Aorta (tissue), 5 donors: Measurements from ENCODE around the gene GMDS. TPM values are rescaled to one million over a fixed set of nuclear protein-coding genes. Genes with fewer than 3 reads are reported as not detected.

ENCODE experiments used
- ATAC-seq: fragments of 200-7000 bp; cut with Tn5 transposase; one replicate; pipeline ENCODE4 v1.9.1; 2022; ENCODE audit warnings: moderate library complexity; ENCODE audit not compliant: low FRiP score
- DNase-seq, 2 donors: peaks; one replicate each; pipeline ENCODE4 v3.0.0-alpha.2; 2020
- H3K27ac ChIP-seq, 2 donors: one replicate each; pipeline ENCODE4 v1.5.1; 2013; ENCODE audit warnings: low read length in 2 of 2, mild to moderate bottlenecking in 2 of 2, moderate library complexity in 2 of 2, control low read depth in 1 of 2, inconsistent platforms in 1 of 2, low read depth in 1 of 2
- H3K27me3 ChIP-seq, 2 donors: one replicate each; pipeline ENCODE4 v1.6.1; 2013; ENCODE audit warnings: control low read depth in 1 of 2, low read length in 1 of 2, mild to moderate bottlenecking in 1 of 2, moderate library complexity in 1 of 2; ENCODE audit not compliant: insufficient read depth in 2 of 2, control insufficient read depth in 1 of 2
- H3K36me3 ChIP-seq, 2 donors: one replicate each; pipeline ENCODE4 v1.6.1; 2013; ENCODE audit warnings: control low read depth in 1 of 2, low read length in 1 of 2, mild to moderate bottlenecking in 1 of 2; ENCODE audit not compliant: insufficient read depth in 2 of 2, control insufficient read depth in 1 of 2
- H3K4me1 ChIP-seq, 2 donors: one replicate each; pipeline ENCODE4 v1.6.1; 2013; ENCODE audit warnings: low read length in 2 of 2, control low read depth in 1 of 2, mild to moderate bottlenecking in 1 of 2, moderate library complexity in 1 of 2; ENCODE audit not compliant: insufficient read depth in 2 of 2, control insufficient read depth in 1 of 2
- H3K4me3 ChIP-seq, 2 donors: one replicate each; pipeline ENCODE4 v1.5.1; 2013; ENCODE audit warnings: low read length in 2 of 2, control low read depth in 1 of 2, mild to moderate bottlenecking in 1 of 2
- H3K9me3 ChIP-seq: one replicate; pipeline ENCODE4 v1.6.1; 2013; ENCODE audit warnings: mild to moderate bottlenecking, low read length; ENCODE audit not compliant: control insufficient read depth
- WGBS, 2 donors: extraction: QIAGEN DNeasy Blood & Tissue Kit; methylation state at CpG; one replicate each; pipeline ENCODE4 v1.1.7; 2013; 5-methylcytosine and 5-hydroxymethylcytosine counted together
- intact Hi-C, 2 donors: fragments of 100-400 bp; cut with DNase I; formaldehyde crosslinking; loops; one replicate each; pipeline versions ENCODE4 v1.14.2 to v1.15.0; 2022
- polyA plus RNA-seq, 2 donors: library from polyadenylated mRNA; stranded (reverse); fragments of 200-250 nt; gene quantifications; one replicate each; pipeline ENCODE4 v1.2.3, GENCODE V29; 2013
- total RNA-seq, 2 donors: library from RNA; stranded (reverse); fragmentation: NEBNext Ultra II Directional; extraction: Animal tissue kit (Norgen Biotek cat#: 25700); gene quantifications; one replicate each; pipeline ENCODE4 v1.2.1, GENCODE V29; 2021
- donor health status: healthy with polysubstance abuse.
- donor health status: Bipolar disorder and iron deficiency.
- donor health status: DM: no; HTN: no; CAD: no.
- donor health status: DM: no; HTN: no; CAD: no.
- donor health status: DM: yes; HTN: yes; CAD: no.

The GMDS gene
- total and polyA plus RNA-seq, 4 donors, result 66.1 to 138 (median 84.9) TPM

DNA sequence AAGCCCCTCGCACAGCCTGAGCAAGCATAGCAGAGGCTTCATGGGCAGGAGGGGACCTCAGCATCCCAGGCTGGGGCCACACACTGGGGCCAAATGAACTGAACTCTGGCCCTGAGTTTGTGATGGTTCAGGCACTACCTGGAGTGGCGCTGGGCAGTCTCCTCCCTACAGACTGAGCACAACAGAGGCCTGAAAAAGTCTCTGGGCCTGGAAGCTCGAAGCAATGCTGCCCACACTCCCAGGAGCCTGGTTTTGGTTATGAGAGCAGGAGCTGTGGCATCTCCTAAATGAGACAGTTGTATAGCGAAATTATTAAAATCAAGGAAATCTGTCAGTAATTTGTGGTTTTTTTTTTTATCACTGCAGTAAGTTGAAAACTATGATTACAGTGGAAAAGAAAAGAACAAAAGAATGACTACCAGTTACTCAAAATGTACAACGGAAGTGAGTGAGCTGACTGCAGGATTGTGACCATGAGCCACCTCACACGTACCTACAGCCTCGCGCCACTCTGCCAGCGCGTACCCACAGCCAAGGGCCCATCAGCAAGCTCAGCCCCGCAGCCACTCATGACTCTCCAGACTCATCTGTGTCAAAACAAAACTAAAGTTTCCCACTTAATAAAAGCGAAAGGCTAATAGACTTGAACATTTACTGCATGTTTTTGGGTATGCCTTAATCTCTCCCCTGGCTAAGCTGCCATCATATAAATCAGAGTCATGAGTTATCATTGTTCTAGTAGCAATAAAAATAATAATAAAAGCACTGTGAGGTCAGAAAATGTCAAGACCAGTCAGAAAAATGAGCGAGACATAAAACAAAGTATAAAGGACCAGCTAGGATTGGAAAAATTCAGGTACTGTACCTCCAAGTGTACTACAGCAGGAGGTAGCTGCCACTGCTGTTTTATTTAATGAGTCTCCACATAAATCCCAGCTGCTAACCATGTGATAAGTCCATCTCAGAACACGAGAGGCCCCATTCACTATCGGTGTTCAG is 458.7 kb downstream of the GMDS start:
- H3K9me3 ChIP-seq, result no peaks in the 10 kb centered on the region
- 71 to 84% methylated on average over 15 of the region's 15 CpGs for WGBS, 2 donors
- no peaks in the 10 kb centered on the region for H3K27me3 ChIP-seq
- ATAC-seq, result no peak
- peaks cover 0 to 3% of the 10 kb centered on the region in 2 donors for H3K4me1 ChIP-seq
- intact Hi-C loops, result no loop called here
- no peak overlapping the region for H3K4me3 ChIP-seq
- H3K27ac ChIP-seq, result no peak overlapping the region
- H3K36me3 ChIP-seq, result no peaks in the 10 kb centered on the region
- DNase-seq, result no peak

DNA sequence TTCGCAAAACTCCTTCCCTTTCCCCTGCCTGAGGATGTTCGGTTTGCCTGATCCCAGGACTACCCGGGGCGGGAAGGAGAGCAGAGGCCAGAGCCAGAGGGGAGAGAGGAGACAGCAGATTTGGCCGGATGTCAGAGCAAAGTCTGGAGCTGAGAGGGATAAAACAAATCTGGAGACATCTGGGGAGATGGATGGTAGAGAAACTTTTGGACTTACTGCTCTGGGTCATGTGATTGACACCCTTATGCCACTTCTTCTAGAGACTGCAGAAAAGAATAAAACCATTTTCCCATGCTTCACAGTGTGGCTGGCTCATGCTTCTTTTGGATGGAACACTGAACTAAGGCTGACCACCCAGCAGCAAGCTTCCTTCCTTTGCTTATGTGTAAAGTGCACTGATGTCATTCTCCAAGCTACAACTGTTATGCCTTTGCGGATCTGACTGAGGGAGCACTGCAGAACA is 461.0 kb downstream of the GMDS start:
- Histone ChIP-seq H3K36me3 (no peaks in the 10 kb centered on the region), H3K27me3 (no peaks in the 10 kb centered on the region), H3K4me3 (no peak overlapping the region), H3K9me3 (no peaks in the 10 kb centered on the region), H3K4me1 (peaks cover 0 to 3% of the 10 kb centered on the region in 2 donors), H3K27ac (no peak overlapping the region)
- DNase-seq (no peak), ATAC-seq (peak; percentile 62)
- WGBS, 2 donors, result 17 to 24% methylated on average over 5 to 6 of the region's 6 CpGs
- intact Hi-C loops, result no loop called here

DNA sequence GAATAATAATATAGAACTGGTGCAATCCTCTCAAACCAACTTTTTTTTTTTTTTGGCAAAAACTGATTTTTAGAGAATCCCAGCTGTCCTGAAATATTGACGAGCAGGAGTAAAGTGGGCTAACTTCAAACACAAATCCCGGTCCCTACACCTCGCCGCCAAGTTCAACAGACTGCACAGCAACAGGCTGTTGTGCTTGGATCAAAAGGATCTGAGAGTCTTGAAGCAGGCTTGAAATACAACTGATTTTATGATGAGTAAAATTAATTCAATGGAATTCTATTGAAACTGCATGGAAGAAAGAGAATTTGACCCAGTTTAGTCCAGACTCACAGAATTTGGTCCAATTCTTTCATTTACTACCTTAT is 463.6 kb downstream of the GMDS start:
- no peak for ATAC-seq
- Histone ChIP-seq H3K4me1 (no peaks in the 10 kb centered on the region), H3K27ac (no peak overlapping the region), H3K9me3 (no peaks in the 10 kb centered on the region), H3K36me3 (no peaks in the 10 kb centered on the region), H3K4me3 (no peak overlapping the region), H3K27me3 (no peaks in the 10 kb centered on the region)
- 9 to 18% methylated on average over 4 of the region's 4 CpGs for WGBS, 2 donors
- intact Hi-C loops, result no loop called here
- DNase-seq, result no peak

DNA sequence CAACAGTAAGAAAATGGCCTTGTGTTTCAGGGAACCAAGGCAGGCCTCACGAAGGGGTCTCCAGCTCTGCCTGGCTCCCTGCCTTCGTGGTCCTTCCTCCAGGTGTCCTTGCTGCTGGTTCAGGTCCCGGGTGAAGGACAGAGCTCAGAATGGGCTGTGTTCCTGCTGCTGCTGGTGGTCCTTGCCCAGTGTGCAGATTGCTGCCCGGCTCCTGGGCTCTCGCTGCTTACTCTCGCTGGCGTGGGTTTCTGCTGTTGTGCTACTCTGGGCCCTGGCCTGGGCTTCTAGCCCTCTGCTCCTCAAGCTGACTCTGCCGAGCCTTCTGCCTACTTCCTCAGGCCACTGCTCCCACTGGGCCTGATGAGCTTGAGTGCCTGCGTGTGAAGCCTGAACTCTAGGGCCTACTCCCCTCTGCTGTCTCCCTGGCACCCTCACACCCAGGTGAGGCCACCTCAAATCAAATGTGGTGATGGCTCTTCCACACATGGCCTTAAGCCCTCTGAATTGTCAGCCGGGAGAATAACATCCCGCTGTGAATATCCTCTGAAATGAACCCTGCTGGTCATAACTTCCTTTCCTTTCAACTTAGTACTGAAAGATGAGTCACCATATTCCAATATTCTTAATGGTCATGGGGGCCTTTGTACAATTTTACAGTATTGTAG is 464.1 kb downstream of the GMDS start:
- WGBS, 2 donors, result 44 to 59% methylated on average over 11 of the region's 11 CpGs
- H3K36me3 ChIP-seq, result no peaks in the 10 kb centered on the region
- no peaks in the 10 kb centered on the region for H3K4me1 ChIP-seq
- H3K27ac ChIP-seq, result peak overlapping the region; percentile 3 to 57
- H3K9me3 ChIP-seq, result no peaks in the 10 kb centered on the region
- intact Hi-C loops, result no loop called here
- DNase-seq (no peak), ATAC-seq (no peak)
- no peak overlapping the region for H3K4me3 ChIP-seq
- no peaks in the 10 kb centered on the region for H3K27me3 ChIP-seq

DNA sequence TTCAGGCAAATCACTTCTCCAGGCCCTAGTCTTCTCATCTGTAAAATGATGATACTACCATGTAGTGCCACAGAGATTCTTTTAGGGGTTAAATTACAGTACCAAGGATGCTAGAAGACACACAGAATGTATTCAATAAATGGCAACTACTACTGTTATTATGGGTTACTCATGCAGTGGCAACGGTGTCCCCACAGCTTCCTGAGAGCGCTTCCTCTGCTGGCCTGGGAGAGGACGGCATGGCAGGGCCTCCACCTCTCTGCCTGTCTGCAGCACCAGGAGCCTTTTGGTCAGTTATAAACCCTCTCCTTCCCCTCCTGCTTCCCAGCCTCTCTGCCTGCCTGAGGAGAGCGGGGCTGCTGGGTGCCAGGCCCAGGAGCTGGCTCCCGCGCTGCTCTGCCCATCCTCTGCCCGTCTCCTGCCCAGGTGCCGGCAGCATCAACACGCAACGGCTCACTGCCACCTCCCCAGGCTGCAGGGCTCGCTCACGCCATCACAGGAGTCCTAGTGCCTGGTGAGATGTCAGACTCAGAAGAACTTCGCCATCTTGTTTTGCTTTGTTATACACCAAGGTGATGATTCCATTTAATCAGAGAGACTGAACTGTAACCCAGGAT is 465.0 kb downstream of the GMDS start:
- Histone ChIP-seq H3K27me3 (no peaks in the 10 kb centered on the region), H3K9me3 (no peaks in the 10 kb centered on the region), H3K36me3 (no peaks in the 10 kb centered on the region), H3K4me3 (no peak overlapping the region), H3K27ac (no peak overlapping the region), H3K4me1 (no peaks in the 10 kb centered on the region)
- intact Hi-C loops, result no loop called here
- 95 to 96% methylated on average over 13 of the region's 13 CpGs for WGBS, 2 donors
- DNase-seq, result no peak
- no peak for ATAC-seq

DNA sequence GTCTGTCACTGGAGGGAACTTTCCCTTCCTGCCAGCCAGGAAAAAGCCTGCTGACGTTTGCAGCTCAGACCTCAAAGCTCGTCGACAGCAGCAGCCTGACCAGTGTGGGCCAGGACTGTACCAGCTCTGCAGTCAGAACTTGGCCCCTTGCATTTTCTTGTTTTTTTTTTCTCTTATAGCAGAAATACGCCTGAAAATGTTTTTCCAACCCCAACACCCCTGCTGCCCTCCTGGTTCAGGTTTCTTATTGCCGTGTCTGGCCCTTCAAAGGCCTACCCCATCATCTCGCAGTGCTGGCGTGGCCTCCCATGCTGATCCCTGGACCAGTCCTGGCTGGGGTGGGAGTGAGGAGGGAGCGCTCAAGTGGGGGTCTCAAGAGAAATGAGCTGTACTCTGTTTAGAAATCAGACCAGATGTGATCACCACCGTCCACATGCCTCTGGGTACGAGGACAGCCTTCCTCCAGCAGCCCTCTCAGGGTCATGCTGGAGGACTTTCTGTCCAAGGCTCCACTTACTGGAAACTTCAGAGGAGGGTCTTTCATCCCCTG is 466.6 kb downstream of the GMDS start:
- WGBS, 2 donors, result 12 to 20% methylated on average over 10 of the region's 10 CpGs
- Histone ChIP-seq H3K27ac (peak overlapping the region; percentile 94 to 96), H3K9me3 (no peaks in the 10 kb centered on the region), H3K27me3 (no peaks in the 10 kb centered on the region), H3K4me3 (no peak overlapping the region), H3K4me1 (no peaks in the 10 kb centered on the region), H3K36me3 (no peaks in the 10 kb centered on the region)
- intact Hi-C loops, result no loop called here
- peak; percentile 78 for ATAC-seq
- peak in 1 of 2 donors; percentile 74 for DNase-seq

DNA sequence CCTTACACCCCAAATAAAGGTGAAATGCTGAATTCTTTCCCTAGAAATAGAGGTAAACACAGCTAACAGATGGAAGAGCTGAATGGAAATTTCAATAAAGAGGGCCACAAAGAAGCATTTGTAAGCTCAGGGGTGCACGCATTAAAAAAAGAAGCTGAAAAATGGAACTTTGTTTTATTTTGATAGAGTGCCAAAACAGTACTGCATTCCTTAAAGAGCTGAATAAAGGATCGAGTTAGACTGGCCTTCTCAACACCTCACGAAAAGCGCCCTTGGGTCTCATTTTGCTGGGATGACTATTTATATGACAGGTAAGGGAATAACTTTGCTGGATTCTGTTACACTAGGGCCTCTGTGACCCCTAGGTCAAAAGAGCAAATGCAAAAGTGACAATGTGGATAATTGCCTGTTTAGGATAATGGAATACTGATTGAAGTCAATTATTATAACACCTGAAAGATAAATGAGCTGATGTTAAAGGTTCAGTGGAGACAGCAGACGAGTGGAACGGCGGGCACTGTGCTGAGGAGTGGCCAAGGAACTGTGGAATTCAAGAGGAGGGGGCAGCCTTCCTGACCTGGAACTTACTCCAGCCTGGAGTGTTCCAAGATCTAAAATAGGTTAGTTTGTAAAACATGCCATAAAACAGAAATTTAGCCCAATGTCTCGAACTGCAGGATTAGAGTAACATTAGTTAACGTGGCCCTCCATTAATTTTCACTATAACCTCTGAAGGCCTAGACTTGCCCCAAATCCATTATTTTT is 467.3 kb downstream of the GMDS start:
- ATAC-seq (peak; percentile 51), DNase-seq (no peak)
- no peaks in the 10 kb centered on the region for H3K4me1 ChIP-seq
- no peaks in the 10 kb centered on the region for H3K9me3 ChIP-seq
- intact Hi-C loops, result no loop called here
- H3K36me3 ChIP-seq, result no peaks in the 10 kb centered on the region
- no peaks in the 10 kb centered on the region for H3K27me3 ChIP-seq
- peak overlapping the region in 1 of 2 donors; percentile 87 for H3K27ac ChIP-seq
- H3K4me3 ChIP-seq, result no peak overlapping the region
- WGBS, 2 donors, result 12 to 14% methylated on average over 9 of the region's 9 CpGs

DNA sequence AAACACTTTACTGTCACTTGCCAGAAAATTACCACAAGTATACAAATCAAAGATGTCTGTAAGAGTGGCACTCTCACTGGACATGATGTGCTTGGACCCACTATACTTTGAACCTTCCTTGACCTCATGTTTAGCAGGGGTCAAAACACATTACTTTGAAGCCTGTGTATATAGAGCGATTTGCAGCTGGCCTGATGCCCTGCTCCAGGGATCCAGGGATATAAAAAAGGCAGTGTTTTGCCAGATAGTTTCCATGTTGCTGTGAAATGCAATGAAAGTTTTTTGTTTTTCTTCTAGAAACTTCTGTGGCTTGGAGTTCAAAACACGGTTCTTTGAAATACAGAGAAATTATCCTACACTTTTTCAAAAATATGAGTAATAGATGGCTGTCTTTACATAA is 470.0 kb downstream of the GMDS start:
- Histone ChIP-seq H3K4me1 (no peaks in the 10 kb centered on the region), H3K4me3 (no peak overlapping the region), H3K9me3 (no peaks in the 10 kb centered on the region), H3K27ac (no peak overlapping the region), H3K36me3 (no peaks in the 10 kb centered on the region), H3K27me3 (no peaks in the 10 kb centered on the region)
- intact Hi-C loops, result no loop called here
- 9 to 57% methylated on average over 2 of the region's 2 CpGs for WGBS, 2 donors
- DNase-seq, result no peak
- no peak for ATAC-seq
